Keratinocyte (primary cell): ENCODE measurements around the gene RERG. TPM values are rescaled to one million over a fixed set of nuclear protein-coding genes. Genes with fewer than 3 reads are reported as not detected.

ENCODE experiments used
- DNase-seq: peaks from one replicate; pipeline ENCODE4 v3.0.0-alpha.2; 2011; ENCODE audit warnings: low read depth, missing footprints, low spot score
- FAIRE-seq: peaks from 2 replicates; lab custom pipeline; 2011; peaks lifted over from hg19 to GRCh38; lab: Jason Lieb, UNC
- H2AFZ ChIP-seq: 2 replicates; pipeline ENCODE4 v1.6.0; 2012; ENCODE audit warnings: low read length, control low read depth, inconsistent platforms; ENCODE audit not compliant: control insufficient read depth
- H3K27ac ChIP-seq: 2 replicates; pipeline ENCODE4 v1.5.1; 2011; ENCODE audit warnings: low read length; ENCODE audit not compliant: control insufficient read depth, insufficient read depth
- H3K27me3 ChIP-seq: 3 replicates; pipeline ENCODE4 v1.6.0; 2011; ENCODE audit warnings: low read length; ENCODE audit not compliant: control insufficient read depth, insufficient read depth; ENCODE audit errors: extremely low read depth
- H3K36me3 ChIP-seq, 2 experiments: 2 replicates in 1 of 2; 3 replicates in 1 of 2; pipeline ENCODE4 v1.5.1; 2011; ENCODE audit warnings: low read length in 2 of 2, mild to moderate bottlenecking in 1 of 2; ENCODE audit not compliant: control insufficient read depth in 2 of 2, insufficient read depth in 2 of 2; ENCODE audit errors: extremely low read depth in 1 of 2
- H3K4me1 ChIP-seq: 3 replicates; pipeline ENCODE4 v1.5.1; 2011; ENCODE audit warnings: low read length; ENCODE audit not compliant: control insufficient read depth, insufficient read depth; ENCODE audit errors: extremely low read depth
- H3K4me2 ChIP-seq: 3 replicates; pipeline ENCODE4 v1.6.0; 2011; ENCODE audit warnings: low read depth, low read length; ENCODE audit not compliant: control insufficient read depth, insufficient read depth; ENCODE audit errors: extremely low read depth
- H3K4me3 ChIP-seq, 3 experiments: fragments of 200-600 bp in 1 of 3; sonication (generic) in 1 of 3; 2 replicates in 2 of 3; 3 replicates in 1 of 3; pipeline ENCODE4 v1.5.1; 2011 to 2016; ENCODE audit warnings: low read length in 3 of 3, mild to moderate bottlenecking in 3 of 3, control low read depth in 2 of 3, inconsistent platforms in 1 of 3, low read depth in 1 of 3, mixed read lengths in 1 of 3, mixed run types in 1 of 3, moderate library complexity in 1 of 3; ENCODE audit not compliant: control insufficient read depth in 2 of 3, insufficient read depth in 2 of 3; ENCODE audit errors: extremely low read depth in 1 of 3
- H3K79me2 ChIP-seq: 2 replicates; pipeline ENCODE4 v1.6.0; 2012; ENCODE audit warnings: low read length; ENCODE audit not compliant: control insufficient read depth, insufficient read depth
- H3K9ac ChIP-seq: 3 replicates; pipeline ENCODE4 v1.6.0; 2011; ENCODE audit warnings: low read length; ENCODE audit not compliant: control insufficient read depth, insufficient read depth; ENCODE audit errors: extremely low read depth
- H3K9me1 ChIP-seq: 3 replicates; pipeline ENCODE4 v1.6.0; 2011; ENCODE audit warnings: low read length; ENCODE audit not compliant: control insufficient read depth, insufficient read depth; ENCODE audit errors: extremely low read depth
- H3K9me3 ChIP-seq: 2 replicates; pipeline ENCODE4 v1.5.1; 2012; ENCODE audit warnings: low read depth, low read length; ENCODE audit not compliant: control insufficient read depth
- H4K20me1 ChIP-seq: 3 replicates; pipeline ENCODE4 v1.6.0; 2011; ENCODE audit warnings: low read length; ENCODE audit not compliant: control insufficient read depth, insufficient read depth; ENCODE audit errors: extremely low read depth
- CTCF ChIP-seq, 3 experiments: IDR thresholded peaks in 1 of 3; conservative IDR thresholded peaks in 1 of 3; optimal IDR thresholded peaks in 1 of 3; 2 replicates in 2 of 3; 3 replicates in 1 of 3; pipeline versions ENCODE3 to v1.5.1; 2011; ENCODE audit warnings: low read length in 3 of 3, mild to moderate bottlenecking in 3 of 3, moderate library complexity in 2 of 3, control low read depth in 1 of 3, inconsistent platforms in 1 of 3; ENCODE audit not compliant: insufficient read depth in 2 of 3; ENCODE audit errors: extremely low read depth in 1 of 3
- EZH2 ChIP-seq: IDR thresholded peaks from one replicate; pipeline ENCODE4 v1.6.1; 2012; ENCODE audit warnings: inconsistent platforms, mild to moderate bottlenecking, low read length, moderate library complexity
- dilution Hi-C: fragments of 300-500 bp; cut with MboI; formaldehyde crosslinking; loops from one replicate; pipeline ENCODE4 v1.7.0; 2020; ENCODE audit warnings: low sequenced_read_pairs; ENCODE audit not compliant: extremely low pct_ligation_motif_present
- polyA plus RNA-seq, 5 experiments: library from polyadenylated mRNA; depleted of rRNA in 3 of 5; stranded (reverse) in 3 of 5; stranded (forward) in 1 of 5; unstranded in 1 of 5; fragments of >200 nt; gene quantifications; 1 replicate in 1 of 5; 2 replicates in 3 of 5; 3 replicates in 1 of 5; pipeline versions ENCODE4 v1.2.1 to v1.2.3, GENCODE V29; 2011 to 2012; ENCODE audit warnings: missing spikeins in 2 of 5, low read depth in 1 of 5, low replicate concordance in 1 of 5

RERG gene
- polyA plus RNA-seq, 1 donor (not counting 4 experiments of a cell fraction or from before 2014, with no cell fraction given): not detected

DNA sequence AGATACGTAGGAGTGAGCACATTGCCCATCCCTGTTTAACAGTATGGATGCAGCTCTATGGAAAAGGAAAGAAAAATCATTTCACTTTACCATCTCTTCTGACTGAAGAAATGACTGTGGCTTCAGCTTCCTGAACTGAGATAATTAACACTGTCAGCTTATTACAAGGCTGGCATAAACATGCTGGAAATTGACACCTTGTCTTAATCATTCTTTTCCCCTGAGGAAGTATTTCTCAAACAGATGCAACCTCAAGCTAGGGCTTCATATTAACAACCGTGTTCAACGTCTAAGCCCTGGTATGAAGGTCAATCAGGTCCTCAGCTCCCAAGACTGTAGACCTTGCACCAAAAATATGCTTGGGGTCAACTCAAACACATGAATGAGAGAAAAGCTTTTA, 25.0 kb downstream of the RERG start:
- Histone ChIP-seq H3K4me3 (no peak overlapping the region), H3K79me2 (no peaks in the 10 kb centered on the region), H3K4me2 (no peak overlapping the region), H3K27ac (no peak overlapping the region), H3K9me1 (no peaks in the 10 kb centered on the region), H3K4me1 (no peaks in the 10 kb centered on the region), H3K9me3 (no peaks in the 10 kb centered on the region), H3K27me3 (no peaks in the 10 kb centered on the region), H3K36me3 (no peaks in the 10 kb centered on the region), H2AFZ (no peak overlapping the region), H4K20me1 (no peaks in the 10 kb centered on the region), H3K9ac (no peak overlapping the region)
- TF ChIP-seq EZH2: no peak
- no peak for TF ChIP-seq CTCF (optimal IDR thresholded peaks at IDR 0.05 in 1 of 3, IDR thresholded peaks at IDR 0.05 in 1 of 3, conservative IDR thresholded peaks at IDR 0.05 in 1 of 3; ENCODE audit: extremely low read depth in 1 of 3, insufficient read depth in 2 of 3, low read length in 3 of 3)
- no peak for DNase-seq
- dilution Hi-C loops: no loop called here
- no peak for FAIRE-seq

- Histone ChIP-seq H2AFZ (no peak overlapping the region), H4K20me1 (no peaks in the 10 kb centered on the region), H3K79me2 (no peaks in the 10 kb centered on the region), H3K9me3 (no peaks in the 10 kb centered on the region), H3K36me3 (no peaks in the 10 kb centered on the region), H3K27ac (no peak overlapping the region), H3K4me1 (no peaks in the 10 kb centered on the region), H3K4me2 (no peak overlapping the region), H3K27me3 (no peaks in the 10 kb centered on the region), H3K4me3 (no peak overlapping the region), H3K9ac (no peak overlapping the region), H3K9me1 (no peaks in the 10 kb centered on the region)
- FAIRE-seq (no peak), DNase-seq (no peak)
- dilution Hi-C loops: no loop called here
- no peak for TF ChIP-seq EZH2
- no peak for TF ChIP-seq CTCF (optimal IDR thresholded peaks at IDR 0.05 in 1 of 3, IDR thresholded peaks at IDR 0.05 in 1 of 3, conservative IDR thresholded peaks at IDR 0.05 in 1 of 3; ENCODE audit: extremely low read depth in 1 of 3, insufficient read depth in 2 of 3, low read length in 3 of 3)
Observed at GRCh38 chr12:15194456-15195368, 26.5 kb downstream of the RERG start.
